Posterior vena cava (tissue), 2 donors: ENCODE data around the gene FAM3B. TPM values are rescaled to one million over a fixed set of nuclear protein-coding genes. Genes with fewer than 3 reads are reported as not detected.
"Not testable (repeated sequence)": the region's sequence is repeated elsewhere in the genome, so short reads cannot be mapped to it uniquely, and the experiment has no call there.

Source experiments
- DNase-seq: peaks from one replicate; pipeline ENCODE4 v3.0.0-alpha.2; 2020; ENCODE audit warnings: low spot score
- intact Hi-C, 2 donors: fragments of 100-400 bp; cut with DNase I; formaldehyde crosslinking; loops; one replicate each; pipeline versions ENCODE4 v1.14.1 to v1.14.2; 2022 to 2023
- total RNA-seq, 2 donors: library from RNA; stranded (reverse); fragmentation: NEBNext Ultra II Directional; extraction: Animal tissue kit (Norgen Biotek cat#: 25700); gene quantifications; one replicate each; pipeline ENCODE4 v1.2.1, GENCODE V29; 2021
- donor health status: DM: yes; HTN: yes; CAD: no.
- donor health status: DM: yes; HTN: yes; CAD: no.

Gene FAM3B
- total RNA-seq, 2 donors from 2014 or later: 0.60 to 1.1 TPM

DNA sequence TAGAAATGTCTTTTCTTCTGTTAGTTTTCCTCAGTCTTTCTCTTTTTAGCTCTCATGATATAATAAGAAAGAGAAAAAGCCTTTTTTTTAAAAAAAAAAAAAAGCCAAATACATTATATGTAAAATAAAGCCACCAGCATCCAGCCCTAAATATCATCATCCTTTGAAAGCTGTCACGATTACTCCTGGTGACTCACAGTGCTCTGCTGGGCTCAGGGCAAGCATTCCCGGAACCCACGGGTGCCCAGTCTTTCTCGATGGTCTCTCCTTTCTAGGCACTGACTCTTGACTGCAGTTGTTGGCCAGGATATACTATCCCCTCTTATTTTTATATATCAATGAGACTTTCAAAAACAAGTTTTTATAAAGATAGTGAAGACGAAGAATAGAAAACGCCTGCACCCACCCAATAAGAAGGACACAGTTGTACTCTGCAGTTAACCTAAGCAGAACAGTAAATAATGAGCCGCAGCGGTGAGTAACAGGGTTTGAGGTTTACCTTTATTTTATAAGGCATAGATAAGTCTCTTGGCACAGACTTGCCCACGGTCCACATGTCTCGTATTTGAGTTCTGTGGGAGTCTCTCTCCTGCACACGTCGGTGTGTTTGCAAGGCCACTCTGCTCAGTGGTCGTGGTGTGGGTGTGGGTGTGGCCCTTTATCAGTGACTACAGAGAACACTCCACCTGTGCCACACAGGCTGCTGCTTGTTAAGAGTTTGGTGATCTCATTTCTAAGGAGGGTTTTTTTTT is 29.5 kb downstream of the FAM3B start:
- no peak for DNase-seq
- intact Hi-C loops: no loop called here

DNA sequence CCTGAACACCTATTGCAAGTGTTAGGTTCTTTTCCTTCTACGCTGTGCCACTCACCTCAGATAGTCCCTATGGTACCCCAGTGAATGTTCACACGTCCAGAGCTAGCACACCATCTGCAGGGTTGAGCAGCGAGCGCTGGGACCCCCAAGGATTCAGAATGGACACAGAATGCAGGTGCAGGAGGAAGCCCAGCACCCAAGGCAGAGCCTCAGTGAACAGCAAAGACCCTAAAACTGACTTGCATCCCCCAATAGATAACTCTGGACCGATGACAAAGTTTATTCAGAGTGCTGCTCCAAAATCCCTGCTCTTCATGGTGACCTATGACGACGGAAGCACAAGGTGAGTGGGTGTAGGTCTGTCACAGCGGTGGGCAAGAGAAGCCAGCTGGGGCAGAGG is 30.2 kb downstream of the FAM3B start:
- DNase-seq: no peak
- intact Hi-C loops: no loop called here

DNA sequence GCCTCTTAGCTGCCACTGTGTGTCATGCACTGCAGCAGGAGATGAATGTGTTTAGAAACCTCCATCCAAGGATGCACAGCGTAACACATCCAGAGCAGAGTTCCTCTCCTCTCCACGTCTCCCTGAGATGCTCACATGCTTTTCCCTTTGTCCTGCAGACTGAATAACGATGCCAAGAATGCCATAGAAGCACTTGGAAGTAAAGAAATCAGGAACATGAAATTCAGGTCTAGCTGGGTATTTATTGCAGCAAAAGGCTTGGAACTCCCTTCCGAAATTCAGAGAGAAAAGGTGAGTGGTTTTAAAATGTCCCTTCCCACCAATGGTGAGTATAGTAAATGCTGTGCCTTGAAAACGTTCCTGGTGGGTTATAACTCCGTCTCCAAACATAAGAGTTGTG is 31.8 kb downstream of the FAM3B start:
- intact Hi-C loops: no loop called here
- DNase-seq: no peak

DNA sequence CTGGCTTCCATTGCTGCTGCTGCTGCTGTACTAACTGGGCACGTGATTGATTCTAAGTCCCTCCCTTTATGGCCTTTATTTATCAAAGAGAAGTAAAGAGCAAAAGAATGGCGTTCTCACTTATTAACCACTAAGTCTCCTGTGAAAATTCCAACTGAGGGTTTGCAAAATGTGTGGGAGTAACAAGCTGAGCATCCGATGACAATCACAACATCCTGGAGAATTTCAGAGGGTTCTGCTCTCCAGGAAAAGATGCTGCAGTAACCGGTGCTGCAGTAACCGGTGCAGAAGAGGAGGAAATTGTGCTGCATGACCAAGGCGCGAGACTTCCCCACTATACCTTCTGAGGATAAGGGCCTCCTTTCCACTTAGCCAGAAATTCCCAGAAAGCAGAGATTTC is 32.5 kb downstream of the FAM3B start:
- intact Hi-C loops: no loop called here
- no peak for DNase-seq

DNA sequence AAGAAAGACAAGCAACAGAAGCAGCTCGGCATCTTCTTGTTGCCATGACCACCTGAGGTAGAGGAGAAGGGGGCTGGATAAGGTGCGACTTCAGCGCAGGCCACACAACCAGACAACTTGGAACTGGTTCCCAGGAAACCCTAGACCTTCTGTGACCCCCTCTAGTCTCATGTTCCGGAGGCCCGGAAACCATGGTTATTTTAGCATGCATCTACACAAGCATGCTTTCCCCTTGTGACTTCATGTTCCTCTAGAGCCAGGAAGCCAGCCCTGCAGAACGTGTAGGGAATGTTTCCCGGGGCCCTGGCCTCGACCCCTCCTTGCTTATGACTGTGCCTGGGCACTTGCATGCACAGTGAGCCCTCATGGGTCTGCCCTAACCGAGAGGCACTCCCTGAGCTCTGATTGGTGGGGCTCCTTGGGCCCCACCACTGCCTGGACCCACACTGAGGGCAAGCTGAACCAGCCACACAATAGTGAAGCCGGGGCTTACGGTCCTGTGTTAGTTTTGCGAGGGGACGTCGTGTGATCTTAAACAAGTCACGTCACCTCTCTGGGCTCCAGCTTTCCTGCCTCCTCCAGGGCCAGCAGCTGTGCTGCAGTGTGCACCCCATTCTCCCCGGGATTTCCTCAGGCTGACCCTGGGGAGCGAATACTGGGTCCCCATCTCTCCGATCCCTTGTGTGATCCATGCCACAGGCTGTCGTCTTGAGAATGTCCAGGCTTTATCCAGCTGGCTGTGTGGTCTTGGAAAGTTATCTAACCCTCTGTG is 33.2 kb downstream of the FAM3B start:
- no peak for DNase-seq
- intact Hi-C loops: no loop called here

DNA sequence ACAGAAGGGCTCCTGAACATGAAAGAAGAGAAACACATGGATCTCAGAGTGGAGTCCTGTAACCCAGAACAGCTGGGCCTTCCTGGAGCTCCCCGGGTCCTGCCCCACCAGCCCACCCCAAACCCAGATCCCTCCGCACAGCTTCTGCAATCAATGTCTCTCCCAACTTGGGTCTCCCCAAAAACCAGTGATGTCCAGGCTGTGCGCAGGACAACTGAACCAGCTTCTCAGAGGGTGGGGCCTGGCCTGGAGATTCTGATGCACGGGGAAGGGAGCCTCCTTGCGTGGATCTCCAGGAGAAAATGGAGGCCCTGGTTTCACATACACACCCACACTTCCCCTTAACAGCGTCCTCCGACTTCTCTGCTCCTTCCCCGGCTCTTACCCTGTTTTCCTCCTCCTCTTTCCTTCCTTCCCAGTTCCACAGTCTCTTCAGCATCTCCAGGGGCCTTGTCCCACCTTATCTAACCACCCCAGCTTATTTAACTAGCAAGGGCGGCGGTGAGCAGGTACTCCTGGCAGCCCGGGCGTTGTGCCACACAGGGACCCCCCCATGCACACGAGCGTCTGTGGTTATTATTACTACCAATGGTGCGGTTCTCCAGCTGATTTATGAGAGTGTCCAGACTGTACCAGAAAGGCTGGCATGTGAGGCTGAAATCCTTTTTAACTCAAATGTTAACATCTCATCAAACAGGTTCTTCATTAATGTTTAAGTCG is 34.0 kb downstream of the FAM3B start:
- intact Hi-C loops: no loop called here
- DNase-seq: no peak

DNA sequence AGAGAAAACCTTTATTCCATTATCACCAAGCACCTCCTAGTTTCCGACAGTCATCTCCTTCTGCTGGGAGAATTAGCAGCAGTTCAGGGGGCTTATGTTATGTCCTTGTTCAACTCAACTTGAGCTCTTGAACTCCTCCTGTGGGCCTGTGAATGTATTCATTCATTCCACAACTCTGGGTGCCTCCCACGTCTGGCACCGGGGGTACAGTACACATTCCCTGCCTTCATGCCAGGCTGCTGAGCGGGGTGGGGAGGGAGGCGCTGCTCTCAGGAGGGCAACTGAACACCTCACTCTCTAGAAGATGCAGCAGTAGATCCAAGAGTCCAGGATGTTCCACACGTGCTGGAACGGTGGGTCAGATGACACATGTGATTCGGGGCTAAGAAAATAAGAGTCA is 40.9 kb downstream of the FAM3B start:
- intact Hi-C loops: no loop called here
- DNase-seq: no peak

DNA sequence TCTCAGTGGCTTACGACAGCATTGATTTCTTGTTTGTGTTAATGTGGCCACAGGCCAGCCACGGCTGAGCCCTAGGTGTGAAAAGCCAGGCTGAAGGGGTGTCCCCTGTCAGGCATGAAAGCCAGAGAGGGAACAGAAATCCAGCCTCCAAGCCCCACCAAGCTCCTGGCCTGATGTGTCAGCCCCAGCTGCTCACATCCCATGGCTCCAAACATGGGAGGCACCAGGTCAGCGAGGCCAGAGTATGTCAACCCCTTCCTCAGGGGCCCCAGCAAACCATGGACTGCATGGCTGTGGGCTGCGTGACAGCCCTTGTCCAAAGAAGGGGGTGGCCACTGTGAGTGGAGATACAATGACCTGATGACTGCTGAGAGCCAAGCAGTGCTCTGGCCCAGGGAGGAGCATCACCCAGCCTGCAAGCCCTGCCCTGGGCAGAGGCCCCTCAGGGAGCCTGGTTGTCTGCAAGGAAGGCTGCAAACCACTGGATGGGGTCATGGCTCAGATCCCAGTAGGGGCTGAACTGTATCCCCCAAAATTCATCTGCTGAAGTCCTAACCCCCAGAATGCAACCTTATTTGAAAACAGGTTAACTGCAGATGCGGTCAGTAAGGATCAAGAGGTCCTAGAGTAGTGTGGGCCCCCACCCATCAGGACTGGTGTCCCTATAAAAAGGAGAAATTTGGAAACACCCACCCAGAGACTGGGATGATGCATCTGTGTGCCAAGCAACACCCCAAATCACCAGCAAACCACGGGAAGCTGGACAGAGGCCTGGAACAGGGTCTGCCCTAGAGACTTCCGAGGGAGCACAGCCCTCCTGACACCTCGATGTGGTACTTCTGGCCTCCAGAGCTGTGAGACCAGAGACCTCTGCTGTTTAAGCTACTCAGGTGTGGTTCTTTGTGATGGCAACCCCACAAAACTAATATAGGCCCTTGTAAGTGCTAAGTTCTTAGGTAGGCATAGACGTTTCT is 41.9 kb downstream of the FAM3B start:
- DNase-seq: no peak
- intact Hi-C loops: no loop called here

DNA sequence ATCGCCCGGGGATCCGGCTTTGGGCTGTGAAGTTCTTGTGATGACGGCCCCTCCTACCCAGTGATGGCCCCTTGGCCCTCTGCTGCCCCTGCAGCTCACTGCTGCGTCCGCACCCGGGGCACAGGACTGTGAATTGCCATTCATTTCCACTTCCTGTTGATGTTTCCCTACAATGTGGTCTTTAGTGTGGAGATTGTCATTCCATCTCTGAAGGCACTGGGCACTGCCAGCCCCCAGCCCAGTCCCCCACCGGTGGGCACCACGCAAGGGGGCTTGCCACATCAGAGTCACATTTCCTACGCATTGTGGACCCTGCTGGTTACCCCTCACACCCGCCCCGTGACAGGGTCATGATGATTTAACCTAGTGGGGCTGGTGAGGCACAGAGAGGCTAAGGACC is 42.7 kb downstream of the FAM3B start:
- intact Hi-C loops: no loop called here
- DNase-seq: no peak

DNA sequence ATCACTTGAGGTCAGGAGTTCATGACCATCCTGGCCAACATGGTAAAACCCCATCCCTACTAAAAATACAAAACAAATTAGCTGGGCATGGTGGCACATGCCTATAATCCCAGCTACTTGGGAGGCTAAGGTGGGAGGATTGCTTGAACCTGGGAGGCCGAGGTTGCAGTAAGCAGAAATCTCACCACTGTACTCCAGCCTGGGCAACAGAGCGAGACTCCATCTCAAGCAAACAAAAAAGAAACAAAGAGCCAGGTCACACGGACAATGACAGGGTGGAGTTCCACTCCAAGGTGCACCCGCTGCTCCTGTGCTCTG is 43.1 kb downstream of the FAM3B start:
- DNase-seq, intact Hi-C loops: not testable (repeated sequence)

DNA sequence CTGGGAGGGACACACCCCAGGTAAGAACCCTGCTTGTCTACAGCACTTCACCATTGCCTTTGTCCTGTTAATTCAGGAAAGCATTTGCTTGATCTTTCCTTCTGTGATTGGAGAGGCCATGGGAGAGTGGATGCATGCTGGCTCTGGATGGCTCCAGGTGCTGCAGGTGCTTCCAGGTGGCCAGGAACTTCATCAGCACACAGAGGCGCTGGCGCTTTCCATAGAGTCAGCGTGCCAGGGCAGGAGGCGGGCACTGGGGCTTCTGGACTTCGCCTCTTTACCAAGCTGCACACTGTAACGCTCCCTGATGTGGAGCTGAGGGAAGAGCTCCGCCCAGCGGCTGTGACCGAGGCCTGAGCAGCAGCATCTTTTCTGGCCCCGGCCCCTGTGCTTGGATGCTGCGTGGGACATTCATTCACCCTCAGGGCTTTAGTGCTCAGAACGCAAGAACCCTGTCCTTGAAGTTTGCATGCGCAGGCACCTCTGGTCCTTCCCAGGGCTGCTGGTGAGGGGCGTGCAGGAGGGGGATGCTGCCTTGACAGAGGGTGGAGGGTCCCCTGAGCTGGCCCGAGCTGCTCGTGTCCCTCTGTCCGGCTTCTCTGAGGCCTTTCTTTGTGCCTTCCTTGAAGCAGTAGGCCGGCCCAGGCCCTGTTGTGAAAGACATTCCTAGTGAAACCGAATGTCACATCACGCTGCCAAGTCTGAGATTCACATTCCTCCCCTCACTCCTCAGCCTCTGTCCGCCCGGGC is 43.6 kb downstream of the FAM3B start:
- intact Hi-C loops: no loop called here
- DNase-seq: no peak

DNA sequence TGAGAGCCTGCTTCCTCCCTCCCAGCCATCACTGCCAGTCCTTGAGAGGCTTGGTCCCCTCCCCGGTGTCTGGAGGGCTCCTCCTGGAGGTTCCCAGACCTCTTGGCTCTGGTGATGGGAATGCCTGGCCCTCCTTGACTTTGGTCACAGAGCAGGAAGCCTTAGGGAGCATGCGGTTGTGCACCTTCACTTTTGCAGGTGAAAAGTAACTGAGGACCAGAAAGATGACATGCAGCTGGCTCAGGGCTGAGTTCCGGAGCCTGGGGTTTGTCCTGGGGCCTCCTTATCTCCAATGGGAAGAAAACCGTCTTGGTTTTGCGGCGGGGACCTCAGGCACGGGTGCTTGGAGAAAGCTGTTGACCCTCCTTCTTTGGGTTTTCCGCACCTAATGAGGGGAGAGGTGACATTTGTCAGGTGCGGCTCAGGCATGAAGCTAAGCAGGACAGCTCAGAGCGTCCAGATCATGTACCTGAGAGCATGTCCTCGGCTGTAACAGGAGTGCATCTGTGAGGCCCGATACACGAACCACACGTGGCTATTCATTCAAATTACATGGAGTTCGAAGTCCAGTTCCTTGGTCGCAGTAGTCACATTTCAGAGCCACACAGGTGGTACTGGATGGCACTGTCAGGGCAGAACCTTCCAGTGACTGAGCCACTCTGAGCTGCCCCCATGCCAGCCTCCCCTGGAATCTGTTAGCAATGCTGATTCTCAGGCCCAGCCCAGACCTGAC is 44.6 kb downstream of the FAM3B start:
- no peak for DNase-seq
- intact Hi-C loops: no loop called here

DNA sequence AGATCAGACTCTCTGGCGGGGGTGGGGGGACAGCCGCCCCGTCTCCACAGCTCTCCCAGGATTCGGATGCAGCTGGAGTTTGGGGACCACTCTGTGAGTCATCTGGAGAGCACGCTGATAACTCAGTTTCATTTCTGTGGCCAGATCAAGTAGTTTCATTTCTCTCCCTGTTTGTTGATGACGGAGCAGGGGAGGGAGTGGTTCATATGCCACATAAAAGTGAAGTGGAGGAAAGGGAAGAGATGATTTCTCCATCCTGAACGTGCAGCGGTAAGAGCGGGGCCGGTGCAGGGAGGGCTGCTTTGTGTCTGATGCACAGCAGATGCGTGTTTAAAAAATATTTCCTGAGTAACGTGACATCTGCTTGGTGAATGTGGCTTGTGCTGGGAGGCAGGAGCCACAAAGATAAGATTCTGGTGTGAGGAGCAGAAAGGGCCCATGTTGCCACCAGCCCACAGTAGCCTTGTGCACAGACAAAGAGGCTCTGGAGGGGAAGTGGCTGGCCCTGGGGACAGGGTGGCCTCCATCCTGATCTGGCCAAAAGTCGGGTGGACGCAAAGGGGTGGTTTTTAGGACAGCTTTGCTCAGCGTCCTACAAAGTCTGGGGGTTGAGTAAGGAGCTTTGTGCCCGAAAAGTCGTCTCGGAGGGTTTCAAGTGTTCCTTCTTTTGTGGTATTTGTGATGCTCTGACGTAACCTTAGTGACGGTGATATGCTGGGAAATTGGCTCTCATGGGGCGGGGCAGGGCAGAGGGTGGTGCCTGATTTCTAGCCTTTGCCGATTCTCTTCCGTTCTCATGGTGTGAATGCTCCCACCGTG is 45.4 kb downstream of the FAM3B start, which contains the start of gene MX2:
MX2 (plus strand) TSS at position 242 of the 819 bp plus-strand sequence. CDS start 14,880 bp downstream, outside the sequence.
- intact Hi-C loops: no loop called here
- DNase-seq: peak; percentile 91

DNA sequence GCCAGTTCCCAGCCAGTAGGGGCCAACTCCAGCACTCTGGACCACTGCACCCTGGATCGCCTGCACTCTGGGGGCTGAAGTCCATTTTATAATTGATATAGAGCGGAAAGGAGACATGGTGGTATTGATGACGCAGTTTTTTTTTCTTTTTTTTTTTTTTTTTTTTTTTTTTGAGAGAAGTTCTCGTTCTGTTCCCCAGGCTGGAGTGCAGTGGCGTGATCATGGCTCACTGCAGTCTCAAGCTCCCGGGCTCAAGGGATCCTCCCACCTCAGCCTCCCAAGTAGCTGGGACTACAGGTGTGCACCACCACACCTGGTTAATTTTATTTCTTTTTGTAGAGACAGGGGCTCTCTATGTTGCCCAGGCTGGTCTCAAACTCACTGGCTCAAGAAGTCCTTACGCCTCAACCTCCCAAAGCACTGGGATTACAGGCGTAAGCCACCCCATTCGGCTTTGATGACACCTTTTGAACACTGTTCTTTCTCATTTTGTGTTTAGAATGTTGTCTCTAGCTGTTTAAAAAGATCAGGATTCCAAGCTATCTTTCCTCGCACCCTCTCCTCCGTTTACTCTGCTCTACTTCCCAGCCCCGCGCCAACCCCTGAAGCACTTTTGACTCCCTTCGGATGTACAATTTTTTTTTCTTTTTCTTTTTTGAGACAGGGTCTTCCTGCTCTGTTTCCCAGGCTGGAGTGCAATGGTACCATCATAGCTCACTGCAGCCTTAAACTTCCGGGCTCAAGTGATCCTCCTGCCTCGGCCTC is 46.2 kb downstream of the FAM3B start:
- DNase-seq: no peak
- intact Hi-C loops: no loop called here

DNA sequence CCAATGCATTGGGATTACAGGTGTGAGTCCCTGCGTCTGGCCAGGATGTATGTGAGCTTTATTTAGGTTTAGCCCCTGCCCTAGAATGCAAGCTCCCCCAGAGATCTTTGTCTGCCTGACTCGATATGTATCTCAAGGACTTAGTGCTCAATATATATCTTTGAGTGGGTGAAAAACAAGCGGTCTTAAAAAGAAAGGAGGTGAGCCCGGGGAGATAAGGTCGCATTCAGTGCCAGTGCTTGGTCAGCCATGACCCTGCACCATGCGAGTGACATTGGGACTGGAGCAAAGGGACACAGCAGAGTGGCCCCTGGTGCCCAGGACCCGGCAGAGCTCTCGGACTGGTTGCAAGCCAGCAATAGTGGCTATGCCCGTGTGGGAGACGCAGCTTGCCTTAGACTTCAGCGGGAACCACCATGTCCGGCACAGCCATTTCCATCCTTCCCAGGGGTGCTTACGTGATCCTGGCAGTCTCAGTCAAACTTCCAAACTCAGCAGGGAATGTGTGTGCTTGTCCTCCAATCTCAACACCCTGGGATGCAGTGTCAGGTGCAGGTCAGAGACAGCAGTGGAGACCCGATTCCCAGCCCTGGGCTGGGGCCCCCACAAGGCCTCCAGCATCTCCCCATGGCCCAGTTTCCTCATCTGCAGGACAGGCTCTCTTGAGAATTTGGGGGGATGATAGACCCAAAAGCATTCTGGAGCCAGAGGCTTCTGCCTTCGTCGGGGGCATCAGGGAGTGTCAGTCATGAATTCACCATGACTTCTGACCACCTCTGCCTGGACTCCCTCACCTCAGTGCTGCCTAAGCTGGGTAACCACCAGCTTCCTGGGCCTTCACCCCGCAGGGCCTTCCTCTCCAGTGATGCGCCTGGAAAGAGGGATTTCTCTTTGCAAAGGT is 47.0 kb downstream of the FAM3B start:
- DNase-seq: no peak
- intact Hi-C loops: no loop called here
